Esophagus squamous epithelium (tissue), 4 donors: ENCODE measurements around the gene RPL28.

Experiments used
- POLR2A ChIP-seq, 4 donors: fragments of 450-650 bp; IDR thresholded peaks; one replicate each; pipeline ENCODE4 v1.6.1; 2017; ENCODE audit warnings: antibody characterized with exemption in 4 of 4, mild to moderate bottlenecking in 4 of 4, moderate library complexity in 3 of 4
- TF ChIP-seq, protein P1 (sequence below), 6 experiments: fragments of 450-650 bp in 4 of 6; fragments of 200-600 bp in 2 of 6; sonication (generic) in 2 of 6; IDR thresholded peaks; one replicate each; pipeline ENCODE4 v1.5.1; 2016 to 2019; ENCODE audit warnings: antibody characterized with exemption in 6 of 6, mild to moderate bottlenecking in 4 of 6, moderate library complexity in 4 of 6

DNA sequence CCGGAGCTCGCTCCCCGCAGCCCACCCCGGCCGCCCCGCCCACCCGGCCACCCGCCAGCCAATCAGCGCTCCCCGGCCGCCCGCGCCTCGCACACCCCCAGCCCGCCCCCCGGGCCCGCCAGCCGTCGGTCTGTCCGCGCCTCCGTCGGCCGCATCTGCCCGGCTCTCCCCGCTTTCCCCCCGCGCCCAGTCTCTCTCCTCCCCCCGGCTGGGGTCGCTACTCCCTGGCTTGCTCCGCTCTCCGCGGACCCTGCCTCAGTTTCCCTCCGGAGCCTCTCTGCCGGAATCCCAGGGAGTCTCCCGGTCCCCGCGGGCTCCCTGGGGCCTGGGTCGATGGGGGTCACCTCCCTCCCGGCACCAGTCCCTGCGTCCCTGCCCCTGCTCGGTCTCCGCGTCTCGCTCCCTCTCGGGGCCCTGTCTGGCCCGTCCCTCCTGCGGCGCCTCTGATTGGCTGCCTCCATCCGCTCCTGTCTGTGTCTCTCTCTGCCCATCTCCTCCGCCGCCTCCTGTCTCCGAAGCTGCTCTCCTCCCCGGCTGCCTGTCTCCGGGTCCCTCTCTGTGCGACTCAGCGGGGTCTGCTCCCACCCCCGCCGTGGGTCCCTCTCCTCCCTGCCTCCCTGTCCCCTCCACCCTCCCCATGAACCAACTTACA is 16.0 kb upstream of the RPL28 start:
- TF ChIP-seq, protein P1, sequence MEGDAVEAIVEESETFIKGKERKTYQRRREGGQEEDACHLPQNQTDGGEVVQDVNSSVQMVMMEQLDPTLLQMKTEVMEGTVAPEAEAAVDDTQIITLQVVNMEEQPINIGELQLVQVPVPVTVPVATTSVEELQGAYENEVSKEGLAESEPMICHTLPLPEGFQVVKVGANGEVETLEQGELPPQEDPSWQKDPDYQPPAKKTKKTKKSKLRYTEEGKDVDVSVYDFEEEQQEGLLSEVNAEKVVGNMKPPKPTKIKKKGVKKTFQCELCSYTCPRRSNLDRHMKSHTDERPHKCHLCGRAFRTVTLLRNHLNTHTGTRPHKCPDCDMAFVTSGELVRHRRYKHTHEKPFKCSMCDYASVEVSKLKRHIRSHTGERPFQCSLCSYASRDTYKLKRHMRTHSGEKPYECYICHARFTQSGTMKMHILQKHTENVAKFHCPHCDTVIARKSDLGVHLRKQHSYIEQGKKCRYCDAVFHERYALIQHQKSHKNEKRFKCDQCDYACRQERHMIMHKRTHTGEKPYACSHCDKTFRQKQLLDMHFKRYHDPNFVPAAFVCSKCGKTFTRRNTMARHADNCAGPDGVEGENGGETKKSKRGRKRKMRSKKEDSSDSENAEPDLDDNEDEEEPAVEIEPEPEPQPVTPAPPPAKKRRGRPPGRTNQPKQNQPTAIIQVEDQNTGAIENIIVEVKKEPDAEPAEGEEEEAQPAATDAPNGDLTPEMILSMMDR (IDR thresholded peaks at IDR 0.05): no peak
- TF ChIP-seq POLR2A (IDR thresholded peaks at IDR 0.05): no peak
